ENCODE results near the gene CGB1.
A peak's percentile ranks its signal among the peaks of the same experiment; 100 is the strongest.

The CGB1 gene

DNA sequence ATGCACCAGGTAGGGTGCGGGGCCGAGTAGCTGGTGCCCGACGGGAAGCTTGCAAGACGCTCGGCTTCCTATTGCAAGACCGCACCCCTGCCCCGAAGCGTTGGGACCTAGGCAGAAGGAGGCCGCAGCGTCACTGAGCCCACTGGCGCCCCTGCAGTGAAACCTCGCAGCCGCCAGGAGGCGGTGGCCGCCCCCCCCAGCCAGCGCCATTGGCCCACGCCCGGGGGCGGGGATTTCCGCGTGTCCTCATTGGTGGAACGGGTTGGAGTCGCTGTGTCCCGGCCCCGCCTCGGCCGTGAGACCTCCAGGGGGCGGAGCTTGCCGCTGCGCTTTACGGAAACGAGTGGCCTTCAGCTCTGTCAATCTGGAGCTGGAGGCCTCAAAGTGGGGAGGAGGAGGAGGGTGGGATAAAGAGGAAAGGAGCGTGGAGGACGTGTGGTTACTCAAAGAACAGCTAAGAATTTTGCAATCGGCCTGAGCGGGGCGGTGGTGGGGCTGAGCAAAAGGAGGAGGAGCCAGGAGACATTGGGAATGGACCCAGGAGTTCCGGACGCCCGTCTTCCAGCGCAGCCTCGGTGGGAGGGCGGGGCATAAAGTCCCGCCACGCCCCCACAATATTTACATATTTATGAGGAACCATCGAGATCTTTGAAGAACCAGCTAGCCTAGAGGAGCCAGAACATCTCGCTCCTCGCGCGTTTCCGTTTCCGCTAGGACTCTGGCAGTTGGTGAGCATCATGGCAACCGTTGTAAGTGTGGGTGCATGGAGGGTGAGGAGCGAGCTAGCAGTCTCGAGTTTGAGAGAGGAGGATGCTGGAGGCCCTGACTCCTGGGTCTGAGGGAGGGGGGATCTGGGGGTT, 43.3 kb downstream of the CGB1 start, which contains the start of the genes GYS1 and RUVBL2:
GYS1 (minus strand) TSS at position 135 of the 860 bp plus-strand sequence. CDS start 197 bp downstream, outside the sequence.
RUVBL2 (plus strand) TSS at position 713 of the 860 bp plus-strand sequence; CDS start at position 738, 25 bp downstream.
- DNase-seq, result peak; percentile 98 to 99

DNA sequence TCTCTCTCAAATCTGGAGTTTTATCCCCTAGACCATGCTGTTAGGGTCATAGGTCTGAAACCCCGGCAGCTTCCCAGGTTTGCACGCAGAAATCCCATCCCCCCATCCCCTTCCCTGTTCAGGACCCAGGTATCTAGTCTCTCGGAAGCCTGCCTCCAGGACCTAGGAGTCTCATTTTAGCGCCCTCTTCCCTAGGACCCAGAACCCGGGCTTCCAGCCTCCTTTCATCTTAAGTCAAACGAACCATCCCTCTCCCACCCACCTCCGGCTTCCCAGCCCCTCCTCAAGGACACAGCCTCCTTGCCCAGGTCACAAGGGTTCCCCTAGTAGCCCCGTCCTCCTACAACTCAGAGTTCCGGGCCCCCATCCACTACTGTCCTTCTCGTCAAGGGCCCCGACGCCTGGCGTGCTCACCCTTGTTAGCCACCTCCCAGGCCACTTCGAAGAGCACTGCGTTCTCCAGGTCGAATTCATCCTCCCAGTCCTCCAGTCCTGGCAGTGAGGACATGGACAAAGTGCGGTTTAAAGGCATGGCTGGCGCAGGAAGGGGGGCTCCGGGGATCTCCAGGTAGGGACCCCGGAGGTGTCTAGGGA, 44.0 kb downstream of the CGB1 start:
- no peak for DNase-seq

DNA sequence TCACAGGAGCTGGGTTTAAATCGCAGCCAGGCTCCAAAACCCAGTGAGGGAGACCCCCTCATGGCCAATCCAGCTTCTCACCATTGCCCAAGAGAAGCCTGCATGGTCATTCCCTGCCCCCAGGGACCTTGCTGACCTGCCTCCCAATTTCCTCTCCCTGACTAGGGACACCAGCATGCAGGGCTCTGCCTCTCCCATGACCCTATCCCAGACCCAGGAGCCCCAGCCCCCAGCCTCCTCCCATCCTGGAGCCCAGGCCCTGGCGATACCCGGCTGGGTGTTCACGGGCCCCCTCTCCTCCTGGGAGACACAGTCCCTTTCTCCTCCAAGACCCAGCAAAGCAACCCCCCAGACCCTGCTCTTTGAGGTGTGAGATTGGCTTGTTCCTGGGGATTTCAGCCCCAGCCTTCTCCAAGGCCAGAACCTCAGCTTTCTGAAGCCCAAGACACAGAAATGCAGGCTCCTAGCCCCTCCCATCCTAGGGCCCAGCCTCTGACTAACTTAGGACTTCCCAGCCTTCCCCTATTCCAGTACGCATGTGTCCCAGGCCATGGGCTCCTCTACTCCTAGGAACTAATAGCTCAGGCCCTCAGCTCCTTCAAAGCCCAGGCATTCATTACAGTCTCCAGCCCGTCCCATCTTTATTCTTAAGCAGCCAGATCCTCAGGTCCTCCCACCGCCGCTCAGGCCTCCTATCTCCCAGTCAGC, 44.7 kb downstream of the CGB1 start:
- DNase-seq, result no peak

DNA sequence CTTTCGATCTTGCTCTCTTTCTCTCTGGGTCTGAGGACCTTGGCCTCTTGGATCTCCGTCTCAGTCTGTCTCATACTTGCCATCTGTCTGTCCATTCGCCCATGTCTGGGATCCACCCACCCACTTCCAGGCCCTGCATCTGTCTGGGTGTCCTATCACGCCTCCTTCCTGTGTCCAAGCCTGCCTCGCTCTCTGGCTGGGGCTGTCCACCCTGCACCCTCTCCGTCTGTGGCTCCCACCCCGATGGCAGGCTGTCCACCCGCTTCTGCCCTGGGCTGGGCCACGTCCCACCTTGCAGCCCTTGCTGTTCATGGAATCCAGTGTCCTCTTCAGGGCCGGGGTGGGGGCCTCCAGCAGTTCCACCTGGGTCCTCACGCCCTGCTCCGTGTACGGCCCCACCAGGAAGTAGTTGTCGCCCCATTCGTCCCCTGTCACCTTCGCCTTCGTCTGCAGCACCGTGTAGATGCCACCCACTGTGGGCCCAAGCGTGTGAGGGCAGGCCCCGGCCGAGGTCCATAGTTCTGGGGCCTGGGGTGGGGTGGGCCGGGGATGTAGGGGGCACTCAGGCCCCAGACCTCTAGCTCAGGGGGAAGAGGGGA, 45.6 kb downstream of the CGB1 start:
- no peak for DNase-seq

GRCh38 chr19:48990400-48990799, 46.3 kb downstream of the CGB1 start:
- no peak for DNase-seq

DNA sequence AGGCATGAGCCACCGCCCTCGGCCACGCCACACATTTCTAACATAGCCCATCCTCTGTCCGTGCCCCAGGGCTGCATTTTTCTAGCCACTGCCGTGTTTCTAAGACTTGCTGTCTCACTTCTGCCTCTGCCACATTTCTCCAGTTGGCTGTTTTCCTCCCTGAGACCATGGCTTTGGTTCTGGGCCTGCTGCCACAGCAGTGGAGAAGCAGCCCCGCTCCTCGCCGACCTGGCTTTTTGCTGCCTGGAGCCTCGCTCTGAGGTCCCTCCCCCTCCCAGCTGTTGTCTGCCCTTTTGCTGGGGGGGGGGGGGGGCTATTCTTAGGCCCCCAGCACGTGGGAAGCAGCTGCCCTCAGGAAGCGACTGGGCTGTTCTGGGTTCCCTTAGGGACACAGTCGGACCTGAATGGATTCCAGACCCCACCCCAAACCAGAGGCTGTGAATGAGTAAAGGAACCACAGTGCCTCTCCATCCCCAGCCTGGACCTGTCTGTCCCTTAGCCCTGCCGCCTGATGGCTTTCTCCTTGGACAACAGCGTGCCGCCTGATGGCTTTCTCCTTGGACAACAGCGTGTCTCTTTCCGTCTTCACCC, 46.9 kb downstream of the CGB1 start:
- DNase-seq, result no peak

- no peak for DNase-seq
Measured at GRCh38 chr19:48988860-48989259, 47.8 kb downstream of the CGB1 start.

DNA sequence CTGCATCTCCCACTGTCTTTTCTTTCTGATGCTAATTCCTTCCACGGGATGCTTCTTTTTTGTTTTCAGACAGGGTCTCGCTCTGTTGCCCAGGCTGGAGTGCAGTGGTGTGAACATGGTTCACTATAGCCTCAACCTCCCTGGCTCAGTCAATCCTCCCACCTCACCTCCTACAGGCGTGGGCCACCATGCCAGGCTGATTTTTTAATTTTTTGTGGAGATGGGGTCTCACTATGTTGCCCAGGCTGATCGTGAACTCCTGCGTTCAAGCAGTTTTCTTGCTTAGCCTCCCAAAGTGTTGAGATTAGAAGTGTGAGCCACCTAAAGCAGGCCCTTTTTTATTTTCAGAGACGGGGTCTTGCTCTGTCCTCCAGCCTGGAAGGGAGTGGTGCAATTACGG, 48.4 kb downstream of the CGB1 start:
- no peak for DNase-seq

DNA sequence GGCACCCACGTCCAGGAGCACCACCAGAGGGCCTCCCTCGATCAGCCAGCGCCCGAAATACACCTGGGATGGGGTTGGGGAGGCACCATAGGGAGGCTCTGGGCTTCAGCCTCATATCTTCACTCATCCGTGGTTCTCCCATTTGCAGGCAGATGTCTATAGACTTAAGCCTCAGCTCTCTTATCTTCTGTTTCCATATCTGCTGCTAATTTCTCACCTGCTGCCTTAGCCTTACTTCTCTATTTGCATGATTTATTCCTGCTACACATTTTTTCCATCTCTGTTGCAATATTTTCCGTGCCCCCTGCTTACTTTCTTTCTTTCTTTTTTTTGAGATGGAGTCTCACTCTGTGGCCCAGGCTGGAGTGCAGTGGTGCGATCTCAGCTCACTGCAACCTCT, 49.4 kb downstream of the CGB1 start:
- DNase-seq, result no peak

DNA sequence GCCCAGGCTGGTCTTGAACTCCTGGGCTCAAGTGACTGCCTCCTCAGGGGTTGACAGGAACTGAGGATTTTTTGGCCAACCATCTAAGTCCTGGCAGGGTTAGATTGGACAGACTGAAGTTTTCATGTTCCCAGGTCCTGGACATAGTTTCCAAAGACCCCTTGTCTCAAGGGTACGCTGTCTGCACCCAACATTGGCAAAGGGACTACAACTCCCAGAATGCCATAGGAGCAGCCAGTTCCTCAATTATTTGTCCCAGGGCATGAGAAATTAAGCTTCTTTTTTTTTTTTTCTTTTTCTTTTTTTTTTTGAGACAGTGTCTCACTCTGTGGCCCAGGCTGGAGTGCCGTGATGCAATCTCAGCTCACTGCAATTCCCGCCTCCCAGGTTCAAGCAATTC, 50.5 kb downstream of the CGB1 start:
- no peak for DNase-seq

- no peak for DNase-seq
Measured at GRCh38 chr19:48985711-48986110, 51.0 kb downstream of the CGB1 start.

All from SHP77 (cell line).